Hepatocyte (in vitro differentiated cells): Measurements from ENCODE around the gene SLC35A5. TPM values are rescaled to one million over a fixed set of nuclear protein-coding genes. Genes with fewer than 3 reads are reported as not detected.
"Not testable (repeated sequence)": the region's sequence is repeated elsewhere in the genome, so short reads cannot be mapped to it uniquely, and the experiment has no call there.

Experiments used
- DNase-seq: peaks from one replicate; pipeline ENCODE4 v3.0.0-alpha.2; 2016; ENCODE audit warnings: low spot score
- H2AFZ ChIP-seq: fragments of 200-600 bp; sonication (generic); 2 replicates; pipeline ENCODE4 v1.6.0; 2016; ENCODE audit warnings: antibody characterized with exemption, mild to moderate bottlenecking
- H3K27ac ChIP-seq: fragments of 200-600 bp; sonication (generic); 2 replicates; pipeline ENCODE4 v1.5.1; 2016; ENCODE audit warnings: mild to moderate bottlenecking
- H3K27me3 ChIP-seq: fragments of 200-600 bp; sonication (generic); 2 replicates; pipeline ENCODE4 v1.6.1; 2016
- H3K36me3 ChIP-seq: fragments of 200-600 bp; sonication (generic); replicated peaks from 2 replicates; pipeline ENCODE4 v1.5.1; 2016; ENCODE audit warnings: low read depth; ENCODE audit not compliant: insufficient read depth
- H3K4me1 ChIP-seq: fragments of 200-600 bp; sonication (generic); 2 replicates; pipeline ENCODE4 v1.5.1; 2016; ENCODE audit warnings: mild to moderate bottlenecking, moderate library complexity; ENCODE audit not compliant: insufficient read depth
- H3K4me2 ChIP-seq: fragments of 200-600 bp; sonication (generic); 2 replicates; pipeline ENCODE4 v1.6.0; 2016
- H3K4me3 ChIP-seq: fragments of 200-600 bp; sonication (generic); 2 replicates; pipeline ENCODE4 v1.5.1; 2016; ENCODE audit warnings: mild to moderate bottlenecking
- H3K79me2 ChIP-seq: fragments of 200-600 bp; sonication (generic); 2 replicates; pipeline ENCODE4 v1.6.0; 2017; ENCODE audit warnings: mild to moderate bottlenecking
- H3K9me2 ChIP-seq: fragments of 200-600 bp; sonication (generic); replicated peaks from 2 replicates; pipeline ENCODE4 v1.6.0; 2017; ENCODE audit warnings: mild to moderate bottlenecking; ENCODE audit not compliant: insufficient read depth
- H3K9me3 ChIP-seq: fragments of 200-600 bp; sonication (generic); 2 replicates; pipeline ENCODE4 v1.5.1; 2016; ENCODE audit warnings: low read depth, mild to moderate bottlenecking
- H4K20me1 ChIP-seq: fragments of 200-600 bp; sonication (generic); 2 replicates; pipeline ENCODE4 v1.6.0; 2016; ENCODE audit warnings: mild to moderate bottlenecking; ENCODE audit not compliant: insufficient read depth, poor library complexity, severe bottlenecking
- CTCF ChIP-seq: fragments of 200-600 bp; sonication (generic); IDR thresholded peaks from 2 replicates; pipeline ENCODE4 v1.5.1; 2016; ENCODE audit warnings: antibody characterized with exemption, mild to moderate bottlenecking; ENCODE audit not compliant: poor library complexity
- EZH2 ChIP-seq: fragments of 200-600 bp; sonication (generic); IDR thresholded peaks from 2 replicates; pipeline ENCODE4 v1.6.1; 2016; ENCODE audit warnings: antibody characterized with exemption, mild to moderate bottlenecking, borderline replicate concordance
- EZH2phosphoT487 ChIP-seq: fragments of 200-600 bp; sonication (generic); IDR thresholded peaks from one replicate; pipeline ENCODE4 v1.6.1; 2018; ENCODE audit warnings: antibody characterized with exemption, mild to moderate bottlenecking, low read depth, moderate library complexity; ENCODE audit not compliant: unreplicated experiment, severe bottlenecking
- WGBS: methylation state at CpG from one replicate; pipeline ENCODE4 v1.1.6; 2016; ENCODE audit warnings: low lambda C conversion rate; ENCODE audit errors: missing lambda C conversion rate; 5-methylcytosine and 5-hydroxymethylcytosine counted together
- polyA plus RNA-seq: library from polyadenylated mRNA; unstranded; fragments of >200 nt; fragmentation: Nextera tagmentation; extraction: Ambion mirVana; gene quantifications from 2 replicates; pipeline ENCODE4 v1.2.1, GENCODE V29; 2016
- total RNA-seq: library from RNA; depleted of rRNA; stranded (reverse); fragments of >200 nt; gene quantifications from 2 replicates; pipeline ENCODE4 v1.2.3, GENCODE V29; 2014

Gene SLC35A5
- total and polyA plus RNA-seq, 2 experiments from 2014 or later: 30.5 to 56.8 TPM

- Histone ChIP-seq H2AFZ (no peak overlapping the region), H3K27me3 (no peaks in the 10 kb centered on the region), H3K4me2 (no peak overlapping the region), H3K4me3 (no peak overlapping the region), H3K9me3 (no peaks in the 10 kb centered on the region), H3K79me2 (no peaks in the 10 kb centered on the region), H3K27ac (no peak overlapping the region), H3K4me1 (no peaks in the 10 kb centered on the region), H3K9me2 (no peaks in the 10 kb centered on the region), H3K36me3 (no peaks in the 10 kb centered on the region), H4K20me1 (no peaks in the 10 kb centered on the region)
- peak; percentile 77 for DNase-seq
- TF ChIP-seq EZH2phosphoT487 (no peak), CTCF (peak; percentile 80), EZH2 (no peak)
- 66% methylated on average over 2 of the region's 2 CpGs for WGBS
Measured at GRCh38 chr3:112519424-112520001, 42.3 kb upstream of the SLC35A5 start.

GRCh38 chr3:112524127-112524526 is 37.7 kb upstream of the SLC35A5 start:
- H3K4me3 ChIP-seq, H3K27me3 ChIP-seq: not testable (repeated sequence)
- 94% methylated on average over 6 of the region's 6 CpGs for WGBS

GRCh38 chr3:112530573-112530972 is 31.3 kb upstream of the SLC35A5 start:
- DNase-seq: no peak
- Histone ChIP-seq H3K4me3 (no peak overlapping the region), H3K9me2 (no peaks in the 10 kb centered on the region), H3K4me2 (no peak overlapping the region), H4K20me1 (no peaks in the 10 kb centered on the region), H3K4me1 (no peaks in the 10 kb centered on the region), H3K27me3 (no peaks in the 10 kb centered on the region), H3K79me2 (no peaks in the 10 kb centered on the region), H3K36me3 (no peaks in the 10 kb centered on the region), H2AFZ (no peak overlapping the region), H3K9me3 (no peaks in the 10 kb centered on the region), H3K27ac (peak overlapping the region; percentile 6)
- WGBS: 77% methylated on average over 3 of the region's 3 CpGs
- TF ChIP-seq EZH2phosphoT487 (no peak), CTCF (no peak), EZH2 (no peak)

More at GRCh38 chr3:112524127-112524526, 37.7 kb upstream of the SLC35A5 start:
- not testable (repeated sequence) for H3K9me3 ChIP-seq, H3K79me2 ChIP-seq, H4K20me1 ChIP-seq, H3K27ac ChIP-seq, H3K4me1 ChIP-seq, DNase-seq, H3K9me2 ChIP-seq, H3K4me2 ChIP-seq, H3K36me3 ChIP-seq, H2AFZ ChIP-seq

- Histone ChIP-seq H3K4me1 (no peaks in the 10 kb centered on the region), H3K27ac (no peak overlapping the region), H3K27me3 (no peaks in the 10 kb centered on the region), H3K4me3 (no peak overlapping the region), H4K20me1 (no peaks in the 10 kb centered on the region), H3K79me2 (no peaks in the 10 kb centered on the region), H3K9me3 (no peaks in the 10 kb centered on the region), H2AFZ (no peak overlapping the region), H3K9me2 (no peaks in the 10 kb centered on the region), H3K4me2 (no peak overlapping the region), H3K36me3 (no peaks in the 10 kb centered on the region)
- WGBS: 6% methylated on average over 1 of the region's 1 CpG
- DNase-seq: peak; percentile 32
- no peak for TF ChIP-seq EZH2
- peak; percentile 61 for TF ChIP-seq CTCF
Measured at GRCh38 chr3:112531358-112531781, 30.5 kb upstream of the SLC35A5 start.
